Chondrocyte (in vitro differentiated cells): ENCODE data around the gene HFM1. TPM values are rescaled to one million over a fixed set of nuclear protein-coding genes. Genes with fewer than 3 reads are reported as not detected.

ENCODE experiments used
- DNase-seq: peaks from one replicate; pipeline ENCODE4 v3.0.0; 2021; ENCODE audit warnings: mixed read lengths, low spot score
- H3K27ac Mint-ChIP-seq: one replicate; pipeline ENCODE4 v1.8.0; 2021; ENCODE audit warnings: mild to moderate bottlenecking, moderate library complexity, mixed read lengths; ENCODE audit not compliant: unreplicated experiment
- H3K27me3 Mint-ChIP-seq: 2 replicates; pipeline ENCODE4 v1.8.0; 2021; ENCODE audit warnings: low read depth, mixed read lengths
- H3K36me3 Mint-ChIP-seq: 2 replicates; pipeline ENCODE4 v1.8.0; 2021; ENCODE audit warnings: low read depth, mixed read lengths
- H3K4me1 Mint-ChIP-seq: 2 replicates; pipeline ENCODE4 v1.8.0; 2021; ENCODE audit warnings: low read depth, mild to moderate bottlenecking, mixed read lengths
- H3K4me3 Mint-ChIP-seq: one replicate; pipeline ENCODE4 v1.8.0; 2021; ENCODE audit warnings: mild to moderate bottlenecking, moderate library complexity, mixed read lengths; ENCODE audit not compliant: unreplicated experiment
- H3K9me3 Mint-ChIP-seq: 2 replicates; pipeline ENCODE4 v1.8.0; 2021; ENCODE audit warnings: low read depth, mixed read lengths
- CTCF ChIP-seq: fragments of 200-600 bp; sonication (generic); IDR thresholded peaks from 2 replicates; pipeline ENCODE4 v1.5.0; 2021; ENCODE audit warnings: antibody characterized with exemption, mild to moderate bottlenecking, moderate library complexity
- total RNA-seq: library from RNA; stranded (reverse); gene quantifications from 3 replicates; pipeline ENCODE4 v1.2.1, GENCODE V29; 2021

The HFM1 gene
- total RNA-seq, 1 donor from 2014 or later, result 0.62 TPM

- no peak for TF ChIP-seq CTCF
- DNase-seq, result no peak
- H3K4me3 Mint-ChIP-seq, result no peak overlapping the region
- H3K27me3 Mint-ChIP-seq, result peaks cover 6% of the 10 kb centered on the region
- H3K27ac Mint-ChIP-seq, result no peak overlapping the region
- H3K9me3 Mint-ChIP-seq, result no peaks in the 10 kb centered on the region
- no peaks in the 10 kb centered on the region for H3K36me3 Mint-ChIP-seq
- no peaks in the 10 kb centered on the region for H3K4me1 Mint-ChIP-seq
These were observed 159.2 kb downstream of the HFM1 start for GRCh38 chr1:91245435-91245834.

GRCh38 chr1:91244737-91245136, 159.9 kb downstream of the HFM1 start:
- Mint-ChIP-seq H3K4me3 (no peak overlapping the region), H3K27me3 (peaks cover 6% of the 10 kb centered on the region), H3K4me1 (no peaks in the 10 kb centered on the region)

DNA sequence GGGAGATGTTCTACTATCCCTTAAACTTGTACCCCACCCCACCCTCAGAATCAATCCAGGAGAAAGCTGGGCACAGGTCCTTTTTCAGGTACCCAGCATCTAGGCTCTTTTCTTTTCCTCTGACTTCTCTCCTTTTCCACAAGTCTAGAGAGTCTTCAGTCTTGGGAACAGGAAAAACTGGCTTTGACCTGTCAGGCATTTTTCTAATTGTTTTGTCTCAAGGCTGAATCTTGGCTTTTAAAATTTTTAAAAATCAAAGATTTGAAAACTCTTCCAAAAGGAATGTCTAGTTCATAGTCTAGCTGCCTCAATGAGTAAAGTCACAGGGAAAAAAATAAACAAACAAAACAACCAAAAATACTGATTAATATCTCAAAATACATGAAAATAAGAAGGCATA, 161.5 kb downstream of the HFM1 start:
- Mint-ChIP-seq H3K36me3 (no peaks in the 10 kb centered on the region), H3K9me3 (no peaks in the 10 kb centered on the region), H3K4me3 (no peak overlapping the region), H3K27me3 (peaks cover 6% of the 10 kb centered on the region), H3K27ac (no peak overlapping the region), H3K4me1 (no peaks in the 10 kb centered on the region)
- no peak for DNase-seq
- TF ChIP-seq CTCF, result no peak

More at GRCh38 chr1:91244737-91245136, 159.9 kb downstream of the HFM1 start:
- Mint-ChIP-seq H3K27ac (no peak overlapping the region), H3K36me3 (no peaks in the 10 kb centered on the region), H3K9me3 (no peaks in the 10 kb centered on the region)
- TF ChIP-seq CTCF, result peak; percentile 60
- no peak for DNase-seq

DNA sequence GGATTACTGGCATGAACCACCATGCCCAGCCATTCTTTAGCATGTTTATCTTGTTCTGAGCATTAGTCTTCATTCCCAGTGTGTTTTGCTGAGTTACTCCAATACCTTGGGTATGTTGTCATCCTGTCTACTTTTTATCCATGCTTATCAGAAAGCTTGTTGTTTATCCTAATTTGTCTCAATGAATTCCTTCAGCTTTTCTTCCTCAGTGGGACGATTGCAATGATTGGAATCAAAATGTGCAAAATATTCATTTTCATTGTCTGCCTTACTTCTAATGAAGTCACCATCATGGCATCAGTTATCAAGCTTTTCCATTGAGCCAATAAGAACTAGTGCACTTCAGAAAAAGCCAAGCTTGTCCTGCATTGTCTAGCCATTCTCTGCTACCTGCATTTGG, 170.5 kb downstream of the HFM1 start:
- Mint-ChIP-seq H3K4me3 (no peak overlapping the region), H3K27ac (no peak overlapping the region), H3K4me1 (no peaks in the 10 kb centered on the region), H3K36me3 (no peaks in the 10 kb centered on the region), H3K9me3 (no peaks in the 10 kb centered on the region), H3K27me3 (peaks cover 2% of the 10 kb centered on the region)
- no peak for DNase-seq
- TF ChIP-seq CTCF, result no peak

- Mint-ChIP-seq H3K36me3 (no peaks in the 10 kb centered on the region), H3K4me1 (no peaks in the 10 kb centered on the region), H3K9me3 (peaks cover 11% of the 10 kb centered on the region), H3K27me3 (no peaks in the 10 kb centered on the region), H3K4me3 (no peak overlapping the region), H3K27ac (no peak overlapping the region)
- DNase-seq, result no peak
- TF ChIP-seq CTCF, result no peak
These were observed 177.9 kb downstream of the HFM1 start for GRCh38 chr1:91226741-91227140.
